SK-N-SH (cell line): ENCODE results near the gene CFAP107.
"Not testable (repeated sequence)": the region's sequence is repeated elsewhere in the genome, so short reads cannot be mapped to it uniquely, and the experiment has no call there.

Experiments
- CHD2 ChIP-seq: fragments of 150-350 bp; IDR thresholded peaks from 2 replicates; pipeline ENCODE4 v1.6.1; 2018; ENCODE audit warnings: low read length; ENCODE audit not compliant: partially characterized antibody
- MXI1 ChIP-seq: IDR thresholded peaks from 2 replicates; pipeline ENCODE4 v1.6.1; 2012; ENCODE audit warnings: mild to moderate bottlenecking, low read depth, low read length, improper control_type of control experiment
- TF ChIP-seq, protein P1 (sequence below): fragments of 200-600 bp; sonication (generic); IDR thresholded peaks from 2 replicates; pipeline ENCODE4 v1.6.1; 2017; ENCODE audit warnings: antibody characterized with exemption, mild to moderate bottlenecking, moderate library complexity
- TF ChIP-seq, protein P2 (sequence below): IDR thresholded peaks from 2 replicates; pipeline ENCODE4 v1.4.0; 2012; ENCODE audit warnings: low read depth

DNA sequence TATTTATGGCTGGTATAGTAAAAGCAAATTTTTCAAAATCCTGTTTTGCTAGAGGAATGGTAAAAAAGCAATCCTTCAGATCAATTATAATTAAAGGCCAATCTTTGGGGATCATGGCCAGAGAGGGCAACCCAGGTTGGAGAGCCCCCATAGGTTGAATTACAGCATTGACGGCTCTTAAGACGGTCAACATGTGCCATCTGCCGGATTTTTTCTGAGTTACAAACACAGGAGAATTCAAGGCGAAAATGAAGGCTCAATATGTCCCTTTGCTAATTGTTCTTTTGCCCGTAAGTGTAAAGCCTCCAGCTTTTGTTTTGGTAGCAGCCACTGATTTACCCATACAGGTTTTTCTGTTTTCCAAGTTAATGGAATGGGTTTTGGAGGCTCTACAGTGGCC lies 35.5 kb downstream of the CFAP107 start:
- TF ChIP-seq, protein P1, sequence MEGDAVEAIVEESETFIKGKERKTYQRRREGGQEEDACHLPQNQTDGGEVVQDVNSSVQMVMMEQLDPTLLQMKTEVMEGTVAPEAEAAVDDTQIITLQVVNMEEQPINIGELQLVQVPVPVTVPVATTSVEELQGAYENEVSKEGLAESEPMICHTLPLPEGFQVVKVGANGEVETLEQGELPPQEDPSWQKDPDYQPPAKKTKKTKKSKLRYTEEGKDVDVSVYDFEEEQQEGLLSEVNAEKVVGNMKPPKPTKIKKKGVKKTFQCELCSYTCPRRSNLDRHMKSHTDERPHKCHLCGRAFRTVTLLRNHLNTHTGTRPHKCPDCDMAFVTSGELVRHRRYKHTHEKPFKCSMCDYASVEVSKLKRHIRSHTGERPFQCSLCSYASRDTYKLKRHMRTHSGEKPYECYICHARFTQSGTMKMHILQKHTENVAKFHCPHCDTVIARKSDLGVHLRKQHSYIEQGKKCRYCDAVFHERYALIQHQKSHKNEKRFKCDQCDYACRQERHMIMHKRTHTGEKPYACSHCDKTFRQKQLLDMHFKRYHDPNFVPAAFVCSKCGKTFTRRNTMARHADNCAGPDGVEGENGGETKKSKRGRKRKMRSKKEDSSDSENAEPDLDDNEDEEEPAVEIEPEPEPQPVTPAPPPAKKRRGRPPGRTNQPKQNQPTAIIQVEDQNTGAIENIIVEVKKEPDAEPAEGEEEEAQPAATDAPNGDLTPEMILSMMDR: not testable (repeated sequence)
- not testable (repeated sequence) for TF ChIP-seq CHD2, MXI1
- TF ChIP-seq, protein P2, sequence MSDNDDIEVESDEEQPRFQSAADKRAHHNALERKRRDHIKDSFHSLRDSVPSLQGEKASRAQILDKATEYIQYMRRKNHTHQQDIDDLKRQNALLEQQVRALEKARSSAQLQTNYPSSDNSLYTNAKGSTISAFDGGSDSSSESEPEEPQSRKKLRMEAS: not testable (repeated sequence)
